Renal cortex interstitium (tissue), 11 donors: ENCODE results near the gene FYN. TPM values are rescaled to one million over a fixed set of nuclear protein-coding genes. Genes with fewer than 3 reads are reported as not detected.
A peak's percentile ranks its signal among the peaks of the same experiment; 100 is the strongest.
"Not testable (repeated sequence)": the region's sequence is repeated elsewhere in the genome, so short reads cannot be mapped to it uniquely, and the experiment has no call there.

Experiments
- DNase-seq, 11 donors: peaks; one replicate each; pipeline ENCODE4 v3.0.0-alpha.2; 2013; ENCODE audit warnings: low read depth in 9 of 11, low spot score in 4 of 11; ENCODE audit errors: extremely low read depth in 1 of 11
- polyA plus RNA-seq, 3 donors: library from polyadenylated mRNA; unstranded; fragments of 120-200 nt; gene quantifications; one replicate each; pipeline ENCODE4 v1.2.1, GENCODE V29; 2013; ENCODE audit not compliant: insufficient read length in 3 of 3

FYN gene
- polyA plus RNA-seq, 3 donors = 137 to 177 (median 176) TPM

DNA sequence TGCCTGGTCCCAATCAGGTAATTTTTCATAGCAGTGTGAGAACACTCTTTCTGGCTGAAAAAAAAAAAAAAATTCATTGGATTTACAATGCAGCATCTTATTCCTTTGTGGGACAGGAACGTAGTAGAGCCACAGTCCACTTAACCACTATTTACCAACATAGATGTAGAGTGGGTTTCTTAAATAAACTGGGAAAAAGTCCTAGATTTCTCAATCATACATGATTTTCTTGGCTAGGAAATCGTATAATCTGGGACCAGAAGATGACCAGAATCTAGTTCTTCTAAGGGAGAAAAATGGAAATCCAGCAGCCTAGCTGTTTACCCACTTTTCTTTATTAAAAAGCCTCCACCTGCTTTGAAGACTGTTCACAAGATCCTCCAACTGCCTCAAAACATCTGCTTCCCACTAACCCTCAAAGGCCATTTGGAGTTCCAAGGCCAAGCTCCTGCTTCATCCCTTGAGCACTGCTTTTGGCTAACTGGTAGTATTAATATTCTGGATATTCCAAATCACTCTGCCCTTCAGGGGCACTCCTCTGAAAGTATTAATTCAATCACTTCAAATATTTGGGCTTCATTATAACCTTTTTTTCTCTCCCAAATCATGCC, 70.4 kb downstream of the FYN start:
- DNase-seq = no peak

DNA sequence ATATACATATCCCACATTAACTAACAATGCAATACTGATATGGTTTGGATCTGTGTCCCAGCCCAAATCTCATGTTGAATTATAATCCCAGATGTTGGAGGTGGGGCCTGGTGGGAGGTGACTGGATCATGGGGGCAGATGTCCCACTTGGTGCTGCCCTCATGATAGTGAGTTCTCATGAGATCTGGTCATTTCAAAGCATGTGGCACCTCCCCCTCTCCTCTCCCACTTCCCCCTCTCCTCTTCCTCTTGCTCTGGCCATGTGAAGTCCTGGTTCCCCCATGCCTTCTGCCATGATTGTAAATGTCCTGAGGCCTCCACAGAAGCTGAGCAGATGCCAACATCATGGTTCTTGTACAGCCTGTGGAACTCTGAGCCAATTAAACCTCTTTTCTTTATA, 71.2 kb downstream of the FYN start:
- DNase-seq = no peak

DNA sequence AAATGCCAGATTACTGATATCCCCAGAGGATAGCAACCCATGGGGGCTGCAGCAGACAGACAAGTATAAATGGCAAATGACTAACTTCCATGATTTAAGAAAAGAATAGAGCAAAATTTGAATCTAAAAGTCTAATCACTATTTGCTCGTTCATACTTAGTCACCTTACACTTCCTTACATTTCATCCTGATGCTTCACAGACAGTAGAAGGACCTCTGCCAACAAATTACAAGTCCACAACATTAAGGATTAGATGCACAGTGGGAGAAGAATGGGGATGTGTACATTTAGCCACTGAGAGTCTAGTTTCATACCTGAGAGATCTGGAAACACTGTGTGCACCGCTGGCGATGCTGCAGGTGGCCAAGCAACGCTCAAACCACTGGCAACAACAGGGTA, 72.4 kb downstream of the FYN start:
- DNase-seq = no peak

- no peak for DNase-seq
Observed at GRCh38 chr6:111800259-111800765, 72.9 kb downstream of the FYN start.

GRCh38 chr6:111799576-111800258, 73.5 kb downstream of the FYN start:
- no peak for DNase-seq

DNA sequence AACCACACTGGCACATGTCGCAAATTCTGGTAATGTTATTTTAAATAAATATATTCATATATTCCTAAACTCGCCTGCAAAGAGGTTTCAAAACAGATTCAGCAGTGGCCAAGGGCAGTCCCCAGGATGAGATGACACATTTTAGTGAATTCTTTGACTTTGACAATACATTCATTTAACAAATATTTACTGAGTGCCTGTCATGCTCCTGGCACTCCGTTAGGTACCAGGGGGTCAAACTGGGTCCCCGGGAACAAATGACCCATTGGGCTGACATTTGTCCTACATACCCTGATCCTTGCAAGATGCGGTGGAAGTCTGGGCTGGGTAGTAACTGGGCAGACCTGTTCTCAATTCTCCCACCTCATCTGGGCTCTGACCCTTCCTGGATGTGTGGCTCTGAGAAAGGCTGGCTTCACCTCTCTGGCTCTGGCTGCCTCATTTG, 74.9 kb downstream of the FYN start:
- no peak for DNase-seq

- DNase-seq = no peak
Observed at GRCh38 chr6:111796310-111796918, 76.8 kb downstream of the FYN start.

DNA sequence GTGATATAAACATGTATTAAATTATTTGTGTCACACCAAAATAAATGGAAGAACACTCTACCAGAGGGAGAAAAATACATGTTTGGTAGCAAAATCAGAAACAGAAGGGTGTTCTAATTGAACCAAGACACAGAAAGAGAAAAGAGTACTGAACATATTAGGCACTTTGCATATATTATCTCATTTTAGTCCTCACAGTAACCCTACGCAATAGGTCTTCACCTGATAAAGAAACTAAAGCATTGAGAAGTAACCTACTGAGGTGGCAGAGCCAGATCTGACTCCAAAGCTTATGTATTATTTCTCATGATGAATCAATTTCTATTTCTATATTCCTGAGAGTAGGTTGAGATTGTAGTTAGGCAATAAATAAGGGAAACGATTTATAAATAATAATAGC, 77.7 kb downstream of the FYN start:
- DNase-seq = no peak

DNA sequence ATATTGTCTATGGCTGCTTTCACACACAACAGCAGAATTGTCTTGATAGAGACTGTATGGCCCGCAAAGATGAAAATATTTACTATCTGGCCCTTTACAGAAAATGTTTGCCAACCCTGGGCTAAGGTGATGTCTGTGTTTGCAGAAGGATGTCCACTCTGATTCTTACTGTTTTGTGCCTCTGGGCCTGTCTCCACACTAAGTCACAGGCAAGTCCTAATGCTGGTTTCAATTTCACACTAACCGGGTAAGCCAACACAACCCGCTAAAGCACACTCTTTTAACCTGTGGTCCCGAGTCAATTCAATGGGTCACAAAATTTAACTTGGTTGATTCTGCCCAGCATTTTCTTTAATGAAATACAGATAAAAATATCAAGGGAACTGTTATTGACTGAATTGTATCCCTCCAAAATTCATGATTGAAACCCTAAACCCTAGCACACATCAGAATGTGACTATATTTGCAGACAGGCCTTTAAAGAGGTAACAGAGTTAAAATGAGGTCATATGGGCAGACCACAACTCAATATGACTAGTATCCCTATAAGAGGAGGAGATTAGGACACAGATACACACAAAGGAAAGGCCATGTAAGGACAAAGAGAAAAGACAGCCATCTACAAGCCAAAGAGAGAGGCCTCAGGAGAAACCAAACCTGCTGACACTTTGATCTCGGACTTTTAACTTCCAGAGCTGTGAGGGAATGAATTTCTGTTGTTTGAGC, 78.4 kb downstream of the FYN start:
- no peak for DNase-seq

GRCh38 chr6:111794300-111794699, 79.0 kb downstream of the FYN start:
- no peak for DNase-seq

DNA sequence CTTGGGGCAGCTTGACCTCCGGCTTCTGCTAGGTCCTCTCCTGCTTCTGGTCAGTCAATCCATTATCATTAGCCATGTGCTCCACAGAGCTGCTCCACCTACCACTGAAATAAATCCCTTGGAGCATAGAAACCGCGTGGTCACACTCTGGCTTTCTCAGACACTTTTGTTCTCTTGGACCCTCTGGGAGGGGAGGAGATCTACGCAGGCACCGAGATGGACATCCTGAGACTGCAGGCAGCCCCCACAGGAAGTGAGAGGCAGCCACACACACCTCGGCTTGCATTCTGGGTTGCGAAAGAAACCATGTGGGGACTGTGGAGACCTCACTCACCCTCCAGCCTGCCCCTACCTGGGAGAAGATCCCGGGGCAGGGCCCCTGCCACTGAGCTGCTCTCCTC, 79.5 kb downstream of the FYN start:
- DNase-seq = no peak

DNA sequence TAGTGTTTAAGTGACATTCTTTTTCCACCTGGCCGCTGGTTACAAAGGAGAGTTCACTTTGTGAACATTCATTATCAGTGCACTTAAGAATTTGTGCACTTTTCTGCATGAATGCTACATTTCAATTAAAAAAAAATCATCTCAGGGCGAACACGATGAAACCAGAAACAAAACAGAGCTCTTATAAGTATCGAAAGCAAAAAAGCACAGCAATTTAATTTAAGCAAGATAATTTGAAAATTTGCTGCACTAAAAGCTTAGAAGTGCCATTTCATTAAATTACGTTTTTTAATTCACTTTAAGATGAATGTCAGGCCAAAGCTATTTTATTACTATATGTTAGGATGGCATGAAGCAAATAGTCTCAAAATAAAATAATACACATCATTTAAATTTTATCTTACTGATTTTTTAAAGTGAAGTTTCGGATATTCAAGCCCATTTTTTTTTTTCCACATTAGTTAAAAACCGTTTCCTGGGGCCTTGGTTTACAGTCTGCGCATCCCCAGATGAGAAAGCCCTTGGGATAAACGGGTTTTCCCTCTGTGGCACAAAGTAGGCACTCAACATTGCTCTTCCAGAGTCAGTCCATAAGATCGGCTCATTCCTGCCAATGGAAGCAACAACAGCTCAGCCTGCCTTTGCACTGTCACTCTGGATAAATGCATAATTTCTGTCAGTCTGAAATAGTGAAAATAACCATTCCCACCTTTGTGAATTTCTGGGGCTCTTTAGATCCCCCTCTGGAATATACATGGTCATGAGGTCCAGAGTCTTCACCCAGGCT, 80.1 kb downstream of the FYN start:
- no peak for DNase-seq

DNA sequence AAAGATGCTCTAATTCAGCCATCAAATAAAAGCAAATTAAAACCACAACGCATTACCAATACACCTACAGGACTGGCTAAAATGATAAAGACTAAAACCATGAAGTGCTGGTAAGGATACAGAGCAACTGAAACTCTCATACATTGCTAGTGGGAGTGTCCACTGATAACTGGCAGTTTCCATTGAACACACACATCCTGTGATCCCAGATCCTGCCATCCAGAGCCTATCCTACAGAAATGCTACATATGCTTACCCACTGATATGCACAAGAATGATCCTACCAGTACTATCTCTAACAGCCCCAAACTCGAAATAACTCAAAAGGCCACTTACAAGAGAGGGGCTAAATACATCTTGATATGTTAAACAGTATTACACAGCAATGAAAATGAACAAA, 81.0 kb downstream of the FYN start:
- no peak for DNase-seq

GRCh38 chr6:111791415-111791814, 81.8 kb downstream of the FYN start:
- DNase-seq = no peak

GRCh38 chr6:111789598-111789997, 83.7 kb downstream of the FYN start:
- DNase-seq = no peak

- DNase-seq = peak in 5 of 11 donors; percentile 58 to 71 (median 62)
Observed at GRCh38 chr6:111788379-111789276, 84.6 kb downstream of the FYN start.

GRCh38 chr6:111786151-111786550, 87.1 kb downstream of the FYN start:
- DNase-seq = not testable (repeated sequence)

- no peak for DNase-seq
Observed at GRCh38 chr6:111784433-111784832, 88.8 kb downstream of the FYN start.
